ENCODE results near the gene KRTAP1-1.
A peak's percentile ranks its signal among the peaks of the same experiment; 100 is the strongest.
"Not testable (repeated sequence)": the region's sequence is repeated elsewhere in the genome, so short reads cannot be mapped to it uniquely, and the experiment has no call there.

Gene KRTAP1-1

GRCh38 chr17:41042953-41043352 lies 1.7 kb upstream of the KRTAP1-1 start:
- no peak overlapping the region for H3K4me3 ChIP-seq (ENCODE audit: severe bottlenecking)
- TF ChIP-seq CTCF (IDR thresholded peaks at IDR 0.05; ENCODE audit: poor library complexity, severe bottlenecking), result no peak
- no peak overlapping the region for H3K27ac ChIP-seq (ENCODE audit: poor library complexity, severe bottlenecking)
- H3K4me1 ChIP-seq (ENCODE audit: insufficient read depth, poor library complexity, severe bottlenecking), result peaks cover 3% of the 10 kb centered on the region
- no peaks in the 10 kb centered on the region for H3K27me3 ChIP-seq (ENCODE audit: insufficient read depth, poor library complexity, severe bottlenecking)
- DNase-seq (ENCODE audit: low spot score) (no peak), ATAC-seq (ENCODE audit: low read depth) (no peak)
- no peaks in the 10 kb centered on the region for H3K36me3 ChIP-seq (ENCODE audit: low read depth)
- no peaks in the 10 kb centered on the region for H3K9me3 ChIP-seq (ENCODE audit: severe bottlenecking)

GRCh38 chr17:41037853-41038350 lies 3.3 kb downstream of the KRTAP1-1 start:
- ATAC-seq (ENCODE audit: low read depth) (no peak), DNase-seq (ENCODE audit: low spot score) (no peak)
- TF ChIP-seq CTCF (IDR thresholded peaks at IDR 0.05; ENCODE audit: poor library complexity, severe bottlenecking), result no peak
- H3K27ac ChIP-seq (ENCODE audit: poor library complexity, severe bottlenecking), result no peak overlapping the region
- no peaks in the 10 kb centered on the region for H3K27me3 ChIP-seq (ENCODE audit: insufficient read depth, poor library complexity, severe bottlenecking)
- H3K9me3 ChIP-seq (ENCODE audit: severe bottlenecking), result no peaks in the 10 kb centered on the region
- H3K4me1 ChIP-seq (ENCODE audit: insufficient read depth, poor library complexity, severe bottlenecking), result no peaks in the 10 kb centered on the region
- H3K36me3 ChIP-seq (ENCODE audit: low read depth), result no peaks in the 10 kb centered on the region
- H3K4me3 ChIP-seq (ENCODE audit: severe bottlenecking), result no peak overlapping the region

- ATAC-seq (ENCODE audit: low read depth), result not testable (repeated sequence)
These were observed 6.8 kb downstream of the KRTAP1-1 start, which contains the start of gene KRTAP1-3 for GRCh38 chr17:41034346-41034935. Gene KRTAP1-3, minus strand, starts transcription at chr17:41034874. Its CDS starts 53 bp downstream, at chr17:41034821.

GRCh38 chr17:41029633-41030245 lies 11.5 kb downstream of the KRTAP1-1 start, which contains the start of gene KRTAP1-4:
Gene KRTAP1-4, minus strand, starts transcription at chr17:41030195. Its CDS starts 117 bp downstream, at chr17:41030078.
- Histone ChIP-seq H3K4me3 (ENCODE audit: severe bottlenecking) (no peak within 1 kb of the TSS), H3K27me3 (ENCODE audit: insufficient read depth, poor library complexity, severe bottlenecking) (no peaks in the 10 kb centered on the region), H3K27ac (ENCODE audit: poor library complexity, severe bottlenecking) (no peak within 1 kb of the TSS), H3K36me3 (ENCODE audit: low read depth) (no peaks in the 10 kb centered on the region), H3K4me1 (ENCODE audit: insufficient read depth, poor library complexity, severe bottlenecking) (peaks cover 9% of the 10 kb centered on the region), H3K9me3 (ENCODE audit: severe bottlenecking) (no peaks in the 10 kb centered on the region)
- DNase-seq (ENCODE audit: low spot score), result no peak
- no peak for ATAC-seq (ENCODE audit: low read depth)
- no peak for TF ChIP-seq CTCF (IDR thresholded peaks at IDR 0.05; ENCODE audit: poor library complexity, severe bottlenecking)

More at GRCh38 chr17:41034346-41034935, 6.8 kb downstream of the KRTAP1-1 start, which contains the start of gene KRTAP1-3:
- H3K27ac ChIP-seq (ENCODE audit: poor library complexity, severe bottlenecking); H3K9me3 ChIP-seq (ENCODE audit: severe bottlenecking); DNase-seq (ENCODE audit: low spot score); H3K4me3 ChIP-seq (ENCODE audit: severe bottlenecking); H3K36me3 ChIP-seq (ENCODE audit: low read depth); H3K4me1 ChIP-seq (ENCODE audit: insufficient read depth, poor library complexity, severe bottlenecking); H3K27me3 ChIP-seq (ENCODE audit: insufficient read depth, poor library complexity, severe bottlenecking): not testable (repeated sequence)

GRCh38 chr17:41026715-41027471 lies 14.4 kb downstream of the KRTAP1-1 start, which contains the start of gene KRTAP1-5:
Gene KRTAP1-5, minus strand, starts transcription at chr17:41027208. Its CDS starts 53 bp downstream, at chr17:41027155.
- peaks cover 9% of the 10 kb centered on the region for H3K4me1 ChIP-seq (ENCODE audit: insufficient read depth, poor library complexity, severe bottlenecking)
- H3K27ac ChIP-seq (ENCODE audit: poor library complexity, severe bottlenecking), result peak within 1 kb of the TSS; percentile 1
- DNase-seq (ENCODE audit: low spot score) (no peak), ATAC-seq (ENCODE audit: low read depth) (peak; percentile 68)
- H3K4me3 ChIP-seq (ENCODE audit: severe bottlenecking), result no peak within 1 kb of the TSS
- H3K9me3 ChIP-seq (ENCODE audit: severe bottlenecking), result no peaks in the 10 kb centered on the region
- no peak for TF ChIP-seq CTCF (IDR thresholded peaks at IDR 0.05; ENCODE audit: poor library complexity, severe bottlenecking)
- H3K27me3 ChIP-seq (ENCODE audit: insufficient read depth, poor library complexity, severe bottlenecking), result no peaks in the 10 kb centered on the region
- no peaks in the 10 kb centered on the region for H3K36me3 ChIP-seq (ENCODE audit: low read depth)
